Cardiac muscle cell (in vitro differentiated cells and primary cell): ENCODE measurements around the gene TRIOBP. TPM values are rescaled to one million over a fixed set of nuclear protein-coding genes. Genes with fewer than 3 reads are reported as not detected.

ENCODE experiments used
- DNase-seq, 2 donors: peaks; one replicate each; pipeline versions ENCODE4 v3.0.0 to v3.0.0-alpha.2; 2010 to 2017; ENCODE audit warnings: low read depth in 1 of 2, low spot score in 1 of 2
- H3K27ac ChIP-seq: fragments of 200-600 bp; sonication (generic); 2 replicates; pipeline ENCODE4 v1.5.1; 2016
- H3K27me3 ChIP-seq: fragments of 200-600 bp; sonication (generic); 2 replicates; pipeline ENCODE4 v1.6.0; 2016; ENCODE audit warnings: control low read depth
- H3K36me3 ChIP-seq: fragments of 200-600 bp; sonication (generic); 2 replicates; pipeline ENCODE4 v1.5.1; 2016; ENCODE audit warnings: control low read depth
- H3K4me1 ChIP-seq: fragments of 200-600 bp; sonication (generic); 2 replicates; pipeline ENCODE4 v1.8.1; 2017; ENCODE audit warnings: low read depth, mild to moderate bottlenecking, mixed run types
- H3K4me3 ChIP-seq: fragments of 200-600 bp; sonication (generic); 2 replicates; pipeline ENCODE4 v1.5.1; 2016; ENCODE audit warnings: mild to moderate bottlenecking
- H3K9me3 ChIP-seq: fragments of 200-600 bp; sonication (generic); 2 replicates; pipeline ENCODE4 v1.5.1; 2017; ENCODE audit warnings: low read depth, mild to moderate bottlenecking, control low read depth
- polyA plus RNA-seq: library from polyadenylated mRNA; unstranded; fragments of >200 nt; fragmentation: Nextera tagmentation; extraction: Ambion mirVana; gene quantifications from 2 replicates; pipeline ENCODE4 v1.2.1, GENCODE V29; 2016
- total RNA-seq: library from RNA; depleted of rRNA; stranded (reverse); fragments of >200 nt; gene quantifications from 2 replicates; pipeline ENCODE4 v1.2.3, GENCODE V29; 2016
- TF ChIP-seq, protein P1 (sequence below): IDR thresholded peaks from 2 replicates; pipeline ENCODE4 v1.5.1; 2012; ENCODE audit warnings: low read depth, mild to moderate bottlenecking, low read length

The TRIOBP gene, protein sequence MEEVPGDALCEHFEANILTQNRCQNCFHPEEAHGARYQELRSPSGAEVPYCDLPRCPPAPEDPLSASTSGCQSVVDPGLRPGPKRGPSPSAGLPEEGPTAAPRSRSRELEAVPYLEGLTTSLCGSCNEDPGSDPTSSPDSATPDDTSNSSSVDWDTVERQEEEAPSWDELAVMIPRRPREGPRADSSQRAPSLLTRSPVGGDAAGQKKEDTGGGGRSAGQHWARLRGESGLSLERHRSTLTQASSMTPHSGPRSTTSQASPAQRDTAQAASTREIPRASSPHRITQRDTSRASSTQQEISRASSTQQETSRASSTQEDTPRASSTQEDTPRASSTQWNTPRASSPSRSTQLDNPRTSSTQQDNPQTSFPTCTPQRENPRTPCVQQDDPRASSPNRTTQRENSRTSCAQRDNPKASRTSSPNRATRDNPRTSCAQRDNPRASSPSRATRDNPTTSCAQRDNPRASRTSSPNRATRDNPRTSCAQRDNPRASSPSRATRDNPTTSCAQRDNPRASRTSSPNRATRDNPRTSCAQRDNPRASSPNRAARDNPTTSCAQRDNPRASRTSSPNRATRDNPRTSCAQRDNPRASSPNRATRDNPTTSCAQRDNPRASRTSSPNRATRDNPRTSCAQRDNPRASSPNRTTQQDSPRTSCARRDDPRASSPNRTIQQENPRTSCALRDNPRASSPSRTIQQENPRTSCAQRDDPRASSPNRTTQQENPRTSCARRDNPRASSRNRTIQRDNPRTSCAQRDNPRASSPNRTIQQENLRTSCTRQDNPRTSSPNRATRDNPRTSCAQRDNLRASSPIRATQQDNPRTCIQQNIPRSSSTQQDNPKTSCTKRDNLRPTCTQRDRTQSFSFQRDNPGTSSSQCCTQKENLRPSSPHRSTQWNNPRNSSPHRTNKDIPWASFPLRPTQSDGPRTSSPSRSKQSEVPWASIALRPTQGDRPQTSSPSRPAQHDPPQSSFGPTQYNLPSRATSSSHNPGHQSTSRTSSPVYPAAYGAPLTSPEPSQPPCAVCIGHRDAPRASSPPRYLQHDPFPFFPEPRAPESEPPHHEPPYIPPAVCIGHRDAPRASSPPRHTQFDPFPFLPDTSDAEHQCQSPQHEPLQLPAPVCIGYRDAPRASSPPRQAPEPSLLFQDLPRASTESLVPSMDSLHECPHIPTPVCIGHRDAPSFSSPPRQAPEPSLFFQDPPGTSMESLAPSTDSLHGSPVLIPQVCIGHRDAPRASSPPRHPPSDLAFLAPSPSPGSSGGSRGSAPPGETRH (N-terminal part only)
- 160 and 202 TPM in 2 replicates for total RNA-seq
- polyA plus RNA-seq: 150 and 191 TPM in 2 replicates

DNA sequence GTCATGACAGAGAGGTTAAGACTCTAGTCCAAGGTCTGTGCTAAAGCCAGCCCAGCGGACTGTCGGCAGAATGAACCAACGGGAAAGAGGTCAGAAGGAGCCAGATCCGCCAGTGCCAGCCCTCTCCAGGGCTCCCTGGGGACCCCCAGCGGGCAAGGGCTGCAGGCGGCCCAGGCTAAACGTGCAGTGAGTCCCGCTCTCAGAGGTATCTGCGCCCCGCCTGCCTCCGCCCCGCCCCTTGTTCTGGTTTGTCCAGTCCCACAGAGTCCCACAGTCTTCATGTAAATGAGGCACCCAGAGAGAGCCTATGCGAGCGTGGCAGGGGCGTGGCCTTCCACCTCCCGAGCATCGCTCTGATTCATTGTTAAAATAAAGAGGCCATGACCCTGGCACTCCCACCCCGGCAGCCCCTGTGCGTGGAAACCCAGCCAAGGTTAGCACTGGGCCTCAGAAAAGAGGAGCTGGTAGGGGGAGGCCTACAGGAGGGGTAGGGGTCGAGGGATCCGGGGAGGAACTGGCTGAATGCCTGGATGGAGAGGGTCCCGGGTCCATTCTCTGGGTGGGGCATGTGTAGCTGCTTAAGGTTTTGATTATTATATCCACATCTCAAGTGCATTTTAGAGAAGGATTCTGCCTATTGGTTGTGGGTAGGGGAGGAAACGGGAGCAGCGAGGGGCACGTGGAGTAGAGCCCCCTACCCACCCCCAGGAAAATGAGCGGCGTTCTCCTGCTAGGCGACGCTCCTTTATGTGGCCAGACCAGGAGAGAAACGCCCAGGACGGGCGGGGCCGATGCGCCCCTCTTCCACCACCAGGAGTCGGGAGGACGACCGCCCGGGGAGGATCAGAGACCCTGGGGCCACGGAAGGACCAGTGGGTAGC lies at the start of gene TRIOBP:
Gene TRIOBP (plus strand): TSS at position 392 of the 881 bp plus-strand sequence. CDS start 4,318 bp downstream, outside the sequence.
- Histone ChIP-seq H3K4me1 (peaks cover 4% of the 10 kb centered on the region), H3K9me3 (no peaks in the 10 kb centered on the region), H3K4me3 (peak within 1 kb of the TSS; percentile 25), H3K27me3 (no peaks in the 10 kb centered on the region), H3K27ac (peak within 1 kb of the TSS; percentile 66), H3K36me3 (no peaks in the 10 kb centered on the region)
- peak; percentile 97 to 100 for DNase-seq
- TF ChIP-seq, protein P1, sequence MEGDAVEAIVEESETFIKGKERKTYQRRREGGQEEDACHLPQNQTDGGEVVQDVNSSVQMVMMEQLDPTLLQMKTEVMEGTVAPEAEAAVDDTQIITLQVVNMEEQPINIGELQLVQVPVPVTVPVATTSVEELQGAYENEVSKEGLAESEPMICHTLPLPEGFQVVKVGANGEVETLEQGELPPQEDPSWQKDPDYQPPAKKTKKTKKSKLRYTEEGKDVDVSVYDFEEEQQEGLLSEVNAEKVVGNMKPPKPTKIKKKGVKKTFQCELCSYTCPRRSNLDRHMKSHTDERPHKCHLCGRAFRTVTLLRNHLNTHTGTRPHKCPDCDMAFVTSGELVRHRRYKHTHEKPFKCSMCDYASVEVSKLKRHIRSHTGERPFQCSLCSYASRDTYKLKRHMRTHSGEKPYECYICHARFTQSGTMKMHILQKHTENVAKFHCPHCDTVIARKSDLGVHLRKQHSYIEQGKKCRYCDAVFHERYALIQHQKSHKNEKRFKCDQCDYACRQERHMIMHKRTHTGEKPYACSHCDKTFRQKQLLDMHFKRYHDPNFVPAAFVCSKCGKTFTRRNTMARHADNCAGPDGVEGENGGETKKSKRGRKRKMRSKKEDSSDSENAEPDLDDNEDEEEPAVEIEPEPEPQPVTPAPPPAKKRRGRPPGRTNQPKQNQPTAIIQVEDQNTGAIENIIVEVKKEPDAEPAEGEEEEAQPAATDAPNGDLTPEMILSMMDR: peak; percentile 48

DNA sequence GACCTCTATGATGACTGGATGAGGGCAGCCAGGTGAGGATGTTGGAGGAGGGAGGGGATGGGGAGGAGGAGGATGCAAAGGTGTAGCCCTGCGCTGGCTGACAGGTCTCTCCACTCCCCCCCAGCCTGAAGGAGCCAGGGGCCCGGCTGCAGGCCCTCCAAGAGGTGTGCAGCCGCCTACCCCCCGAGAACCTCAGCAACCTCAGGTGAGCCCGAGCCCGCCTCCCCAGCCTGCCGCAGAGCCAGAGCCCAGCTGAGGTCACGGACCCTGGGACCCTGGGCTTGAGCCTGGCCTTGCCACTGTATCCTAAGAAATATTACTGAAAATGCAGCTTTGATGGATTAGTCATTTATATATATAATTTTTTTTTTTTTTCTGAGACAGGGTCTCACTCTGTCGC lies 49.5 kb upstream of the TRIOBP start:
- DNase-seq: no peak
- Histone ChIP-seq H3K27ac (no peak overlapping the region), H3K4me1 (no peaks in the 10 kb centered on the region), H3K9me3 (no peaks in the 10 kb centered on the region), H3K4me3 (no peak overlapping the region), H3K27me3 (no peaks in the 10 kb centered on the region), H3K36me3 (peaks cover 8% of the 10 kb centered on the region)
- TF ChIP-seq, protein P1: no peak

DNA sequence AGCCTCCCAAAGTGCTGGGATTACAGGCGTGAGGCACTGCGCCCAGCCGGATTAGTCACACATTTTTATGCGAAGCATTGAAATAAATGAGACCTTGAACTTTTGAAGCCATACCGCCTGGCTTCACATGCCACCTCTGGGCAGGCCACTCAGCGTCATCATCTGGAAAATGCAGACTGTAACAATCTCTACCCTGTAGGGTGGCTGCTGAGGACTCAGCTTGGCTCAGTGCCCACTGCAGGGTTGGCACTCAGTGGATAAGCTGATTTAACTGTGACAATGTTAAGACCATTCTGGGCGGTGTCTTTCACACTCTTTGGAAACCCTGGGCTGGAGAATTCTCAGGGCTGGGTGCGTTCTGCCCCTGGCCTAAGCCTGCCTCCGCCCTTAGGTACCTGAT lies 48.9 kb upstream of the TRIOBP start:
- Histone ChIP-seq H3K27ac (no peak overlapping the region), H3K4me1 (no peaks in the 10 kb centered on the region), H3K4me3 (no peak overlapping the region), H3K9me3 (no peaks in the 10 kb centered on the region), H3K27me3 (no peaks in the 10 kb centered on the region), H3K36me3 (peaks cover 8% of the 10 kb centered on the region)
- TF ChIP-seq, protein P1: no peak
- DNase-seq: no peak

DNA sequence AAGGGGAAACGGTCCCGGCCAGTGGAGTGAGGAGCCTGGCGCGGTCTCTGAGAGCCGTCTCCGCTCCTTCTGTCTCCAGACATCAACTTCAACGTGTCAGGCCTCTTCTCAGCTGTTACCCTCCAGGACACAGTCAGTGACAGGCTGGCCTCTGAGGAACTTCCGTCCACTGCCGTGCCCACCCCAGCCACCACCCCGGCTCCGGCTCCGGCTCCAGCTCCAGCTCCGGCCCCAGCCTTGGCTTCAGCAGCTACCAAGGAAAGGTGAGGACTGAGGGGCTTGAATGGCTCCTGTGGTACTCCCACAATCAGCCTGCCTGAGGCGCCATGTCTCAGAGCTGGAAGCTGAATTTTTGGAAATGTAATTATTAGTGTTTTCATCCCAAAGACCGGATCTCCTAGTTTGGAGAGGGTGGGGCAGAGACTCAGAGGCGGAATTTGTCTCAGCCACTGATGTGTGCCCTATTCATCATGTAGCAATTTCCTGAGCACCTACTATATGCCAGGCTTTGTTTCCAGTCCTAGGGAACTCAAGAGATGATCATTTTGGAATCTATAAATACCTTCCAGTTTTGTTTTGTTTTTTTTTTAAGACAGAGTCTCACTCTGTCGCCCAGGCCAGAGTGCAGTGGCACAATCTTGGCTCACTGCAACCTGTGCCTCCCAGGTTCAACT lies 46.2 kb upstream of the TRIOBP start:
- no peaks in the 10 kb centered on the region for H3K9me3 ChIP-seq
- H3K4me3 ChIP-seq: no peak overlapping the region
- no peak for DNase-seq
- TF ChIP-seq, protein P1: no peak
- H3K27me3 ChIP-seq: no peaks in the 10 kb centered on the region
- no peaks in the 10 kb centered on the region for H3K4me1 ChIP-seq
- H3K36me3 ChIP-seq: peaks cover 12% of the 10 kb centered on the region
- H3K27ac ChIP-seq: no peak overlapping the region
